Duodenal mucosa (tissue), 2 donors: Measurements from ENCODE around the gene TRIM73.
"Not testable (repeated sequence)": the region's sequence is repeated elsewhere in the genome, so short reads cannot be mapped to it uniquely, and the experiment has no call there.

Experiments used
- H3K27ac ChIP-seq: one replicate; pipeline ENCODE4 v1.7.0; 2013; ENCODE audit warnings: low read depth, low read length
- H3K27me3 ChIP-seq, 2 donors: one replicate each; pipeline ENCODE4 v1.7.0; 2013; ENCODE audit warnings: low read length in 2 of 2, control low read depth in 1 of 2; ENCODE audit not compliant: insufficient read depth in 2 of 2, control insufficient read depth in 1 of 2
- H3K36me3 ChIP-seq, 2 donors: one replicate each; pipeline ENCODE4 v1.7.0; 2013; ENCODE audit warnings: low read length in 2 of 2, control low read depth in 1 of 2; ENCODE audit not compliant: insufficient read depth in 2 of 2, control insufficient read depth in 1 of 2
- H3K4me1 ChIP-seq, 2 donors: one replicate each; pipeline ENCODE4 v1.7.0; 2013; ENCODE audit warnings: low read length in 2 of 2, control low read depth in 1 of 2; ENCODE audit not compliant: insufficient read depth in 2 of 2, control insufficient read depth in 1 of 2
- H3K4me3 ChIP-seq, 2 donors: one replicate each; pipeline ENCODE4 v1.7.0; 2013; ENCODE audit warnings: low read length in 2 of 2, low read depth in 1 of 2
- H3K9ac ChIP-seq, 2 donors: one replicate each; pipeline ENCODE4 v1.7.0; 2013; ENCODE audit warnings: low read length in 2 of 2, low read depth in 1 of 2
- H3K9me3 ChIP-seq, 2 donors: one replicate each; pipeline ENCODE4 v1.7.0; 2013; ENCODE audit warnings: low read length in 2 of 2, control low read depth in 1 of 2; ENCODE audit not compliant: control insufficient read depth in 1 of 2

The TRIM73 gene

DNA sequence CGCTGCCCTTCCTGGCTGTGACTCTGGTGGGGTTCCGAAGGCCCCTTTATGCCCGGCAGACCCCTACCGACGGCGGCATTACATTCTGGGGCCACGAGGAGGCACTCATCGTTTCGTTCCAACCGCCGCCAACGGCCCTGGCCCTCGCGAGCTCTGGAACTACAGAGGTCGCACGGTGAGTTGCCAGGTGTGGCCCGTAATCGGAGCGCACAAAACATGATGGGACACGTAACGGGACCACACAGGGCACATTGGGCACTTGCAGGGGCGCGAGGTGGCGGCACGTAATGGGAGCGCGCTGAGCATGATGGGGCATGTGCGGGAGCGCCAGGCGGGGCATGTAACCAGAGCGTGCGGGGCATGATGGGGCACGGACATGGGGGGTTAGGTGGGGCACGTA is at the start of gene TRIM73:
Gene TRIM73, plus strand, starts transcription at position 301 of the 400 bp plus-strand sequence. CDS start 3,305 bp downstream, outside the sequence.
- H3K4me3 ChIP-seq, H3K27ac ChIP-seq, H3K27me3 ChIP-seq, H3K4me1 ChIP-seq, H3K9me3 ChIP-seq, H3K36me3 ChIP-seq, H3K9ac ChIP-seq: not testable (repeated sequence)

DNA sequence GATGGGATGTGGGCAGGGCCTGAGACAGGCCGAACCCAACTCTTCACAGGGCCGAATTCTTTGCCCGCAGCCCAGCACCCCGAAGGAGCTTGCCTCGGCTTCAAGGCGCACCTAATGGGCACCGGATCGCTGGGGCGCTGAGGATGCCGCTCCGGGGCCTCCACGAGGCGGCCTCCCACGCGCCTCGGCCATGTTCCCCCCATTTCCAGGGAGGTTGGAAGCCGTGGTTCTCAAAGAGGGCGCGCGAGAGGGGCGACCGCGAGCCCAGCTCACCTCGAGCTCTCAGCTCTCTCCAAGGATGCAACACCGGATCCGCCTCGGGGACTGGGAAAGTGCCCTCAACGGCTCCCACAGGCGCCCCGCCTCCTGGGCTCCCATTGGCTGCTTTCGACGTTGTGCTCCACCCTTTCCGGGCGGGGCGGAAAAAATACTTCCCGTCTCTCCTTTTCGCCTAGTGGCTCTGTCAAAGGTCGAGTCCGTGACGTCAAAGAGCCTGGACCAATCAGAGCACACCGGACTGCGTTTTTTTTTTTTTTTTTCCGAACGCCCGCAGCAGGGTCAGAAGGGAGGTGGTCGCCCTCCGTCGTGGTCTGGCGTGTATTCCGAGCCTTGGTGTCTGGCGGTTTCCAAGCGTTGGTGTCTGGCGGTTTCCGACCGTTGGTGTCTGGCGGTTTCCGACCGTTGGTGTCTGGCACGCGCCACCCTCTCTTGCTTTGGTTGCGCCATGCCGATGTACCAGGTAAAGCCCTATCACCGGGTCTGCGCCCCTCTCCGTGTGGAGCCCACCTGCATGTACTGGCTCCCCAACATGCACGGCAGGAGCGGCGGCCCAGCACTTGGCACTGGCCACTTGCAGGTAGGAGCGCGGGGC is 36.5 kb upstream of the TRIM73 start:
- H3K4me1 ChIP-seq, H3K36me3 ChIP-seq, H3K9me3 ChIP-seq, H3K9ac ChIP-seq, H3K27ac ChIP-seq, H3K4me3 ChIP-seq, H3K27me3 ChIP-seq: not testable (repeated sequence)

DNA sequence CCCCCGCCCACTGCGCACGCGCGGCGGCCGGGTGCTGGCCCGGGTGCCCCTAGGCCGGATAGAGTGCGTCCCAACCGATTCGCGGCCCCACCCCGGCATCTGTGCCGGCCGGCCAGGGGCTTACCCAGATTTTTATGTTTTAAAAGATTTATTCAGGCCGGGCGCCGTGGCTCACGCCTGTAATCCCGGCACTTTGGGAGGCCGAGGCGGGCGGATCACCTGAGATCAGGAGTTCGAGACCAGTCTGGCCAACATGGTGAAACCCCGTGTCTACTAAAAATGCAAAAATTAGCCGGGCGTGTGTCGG is 35.9 kb upstream of the TRIM73 start:
- H3K9me3 ChIP-seq, H3K4me3 ChIP-seq, H3K4me1 ChIP-seq, H3K36me3 ChIP-seq, H3K27me3 ChIP-seq, H3K9ac ChIP-seq, H3K27ac ChIP-seq: not testable (repeated sequence)

DNA sequence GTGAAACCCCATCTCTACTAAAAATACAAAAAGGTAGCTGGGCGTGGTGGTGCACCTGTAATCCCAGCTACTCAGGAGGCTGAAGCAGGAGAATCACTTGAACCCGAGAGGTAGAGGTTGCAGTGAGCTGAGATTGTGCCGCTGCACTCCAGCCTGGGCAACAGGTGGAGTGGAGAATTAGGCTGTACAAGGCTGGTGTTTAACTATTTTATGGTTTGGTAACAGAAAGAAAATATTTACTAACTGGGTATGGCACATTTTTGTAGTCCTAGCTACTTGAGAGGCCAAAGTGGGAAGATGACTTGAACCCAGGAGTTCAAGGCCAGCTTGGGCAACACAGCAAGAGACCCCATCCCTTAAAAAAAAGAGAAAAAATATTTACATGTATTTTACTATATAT is 31.4 kb upstream of the TRIM73 start:
- H3K27me3 ChIP-seq, H3K4me1 ChIP-seq, H3K9ac ChIP-seq, H3K4me3 ChIP-seq, H3K27ac ChIP-seq, H3K36me3 ChIP-seq, H3K9me3 ChIP-seq: not testable (repeated sequence)

DNA sequence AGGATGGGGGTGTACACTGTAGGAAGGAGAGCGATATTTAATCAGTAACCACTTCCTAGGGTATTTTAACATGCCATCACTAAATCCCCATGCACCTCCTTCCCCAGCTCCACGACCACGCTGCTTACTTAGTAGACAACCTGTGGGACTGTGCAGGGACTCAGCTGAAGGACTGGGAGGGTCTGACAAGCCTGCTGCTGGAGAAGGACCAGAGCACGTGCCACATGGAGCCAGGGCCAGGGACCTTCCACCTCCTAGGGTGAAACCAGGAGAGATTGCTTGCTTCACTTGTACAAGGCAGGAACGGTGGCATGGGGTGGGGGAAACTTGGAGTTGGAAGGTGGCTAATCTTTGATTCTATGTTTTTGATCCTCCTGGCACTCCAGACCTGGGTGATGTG is 28.8 kb upstream of the TRIM73 start:
- not testable (repeated sequence) for H3K27ac ChIP-seq, H3K9ac ChIP-seq, H3K9me3 ChIP-seq, H3K4me1 ChIP-seq, H3K27me3 ChIP-seq, H3K36me3 ChIP-seq, H3K4me3 ChIP-seq

DNA sequence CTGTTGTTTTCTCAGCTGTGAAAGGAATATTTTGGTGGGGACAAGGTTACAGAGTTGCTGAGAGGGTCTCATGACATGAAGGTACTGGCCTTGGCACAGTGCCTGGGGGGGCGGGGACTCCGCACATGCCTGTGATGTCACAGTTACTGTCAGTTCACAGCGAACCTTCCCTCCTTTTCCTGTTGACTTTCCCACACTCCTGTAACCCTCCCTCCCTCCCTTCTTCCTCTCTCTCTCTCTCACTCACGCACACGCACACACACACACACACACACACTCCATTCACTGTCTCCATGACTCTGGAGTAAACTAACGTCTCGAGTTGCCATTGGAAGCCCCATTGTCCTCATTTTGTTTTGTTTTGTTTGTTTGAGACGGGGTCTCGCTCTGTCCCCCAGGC is 28.1 kb upstream of the TRIM73 start:
- not testable (repeated sequence) for H3K27ac ChIP-seq, H3K9me3 ChIP-seq, H3K4me3 ChIP-seq, H3K4me1 ChIP-seq, H3K36me3 ChIP-seq, H3K9ac ChIP-seq, H3K27me3 ChIP-seq

DNA sequence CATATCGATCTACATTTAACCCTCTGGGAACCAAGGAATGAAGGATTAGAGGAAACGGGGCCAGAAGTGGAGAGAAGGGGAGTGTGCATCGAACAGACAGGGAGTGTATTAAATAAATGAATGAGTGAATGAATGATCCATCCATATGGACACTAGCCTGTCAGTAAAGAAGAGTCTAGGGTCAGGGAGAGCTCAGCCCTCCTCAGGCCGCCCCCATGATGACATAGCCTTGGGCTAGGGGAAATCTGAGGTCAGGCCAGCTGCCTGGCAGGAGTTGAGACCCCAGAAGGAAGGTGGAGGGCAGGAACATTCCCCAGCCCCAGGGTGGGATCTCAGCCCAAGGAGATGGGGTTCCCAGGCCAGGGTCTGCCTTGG is 21.3 kb upstream of the TRIM73 start:
- not testable (repeated sequence) for H3K27ac ChIP-seq, H3K27me3 ChIP-seq, H3K9ac ChIP-seq, H3K36me3 ChIP-seq, H3K9me3 ChIP-seq, H3K4me3 ChIP-seq, H3K4me1 ChIP-seq

DNA sequence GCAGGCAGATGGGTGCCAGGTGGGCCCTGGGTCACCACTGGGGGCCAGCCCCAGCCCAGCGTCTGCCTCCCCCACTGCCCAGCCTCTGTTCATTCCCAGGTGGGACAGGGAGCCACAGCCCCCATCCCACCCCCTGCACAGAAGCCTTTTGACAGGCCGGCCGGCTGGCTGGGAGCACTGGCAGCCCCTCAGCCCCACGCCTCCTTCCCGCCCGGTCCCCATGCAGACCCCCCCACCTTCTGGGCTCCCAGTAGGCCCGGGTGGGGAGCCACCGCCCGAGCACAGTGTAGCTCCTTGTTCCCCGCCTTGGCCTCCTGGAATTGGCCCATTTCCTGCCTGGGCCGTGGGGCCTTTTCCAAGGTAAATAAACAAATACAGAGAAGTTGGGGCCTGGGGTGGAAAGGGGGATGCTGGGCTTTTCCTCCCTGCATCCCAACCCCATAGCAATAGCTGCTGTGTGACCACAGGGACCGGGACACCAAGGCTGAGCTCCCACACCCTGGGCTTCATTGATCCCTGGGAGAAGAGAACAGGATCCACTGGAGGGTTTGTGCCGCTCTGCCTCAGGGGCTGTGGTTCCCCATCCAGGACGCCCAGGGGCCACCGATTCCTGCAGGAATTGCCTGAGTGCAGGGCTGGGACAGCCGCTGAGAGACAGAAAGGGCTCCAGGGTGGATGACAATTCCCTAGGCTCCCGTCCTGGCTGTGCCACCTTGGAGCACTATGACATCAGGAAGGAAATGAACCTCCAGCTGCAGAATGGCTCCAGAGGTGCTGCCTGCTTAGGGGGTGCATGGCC is 20.7 kb upstream of the TRIM73 start:
- not testable (repeated sequence) for H3K27me3 ChIP-seq, H3K9me3 ChIP-seq, H3K4me3 ChIP-seq, H3K9ac ChIP-seq, H3K4me1 ChIP-seq, H3K36me3 ChIP-seq, H3K27ac ChIP-seq

DNA sequence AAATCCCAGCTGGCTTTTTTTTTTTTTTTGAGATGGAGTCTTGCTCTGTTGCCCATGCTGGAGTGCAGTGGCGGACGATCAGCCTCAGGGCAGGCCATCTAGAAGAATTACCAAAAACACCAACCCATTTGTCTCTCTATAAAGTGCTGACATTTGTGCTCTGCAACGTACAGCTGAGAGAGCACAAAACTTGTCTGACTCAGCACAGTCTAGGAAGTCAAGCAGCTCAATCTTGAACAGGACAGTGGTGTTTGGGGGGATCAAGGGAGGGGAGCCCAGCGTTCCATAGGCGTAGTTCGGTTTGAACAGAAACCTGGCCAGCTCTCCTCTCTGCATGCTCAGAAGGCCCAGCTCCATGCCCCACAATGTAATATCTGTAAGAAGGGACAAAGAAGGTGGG is 2.2 kb upstream of the TRIM73 start:
- H3K27ac ChIP-seq, H3K27me3 ChIP-seq, H3K4me1 ChIP-seq, H3K4me3 ChIP-seq, H3K9me3 ChIP-seq, H3K36me3 ChIP-seq, H3K9ac ChIP-seq: not testable (repeated sequence)

DNA sequence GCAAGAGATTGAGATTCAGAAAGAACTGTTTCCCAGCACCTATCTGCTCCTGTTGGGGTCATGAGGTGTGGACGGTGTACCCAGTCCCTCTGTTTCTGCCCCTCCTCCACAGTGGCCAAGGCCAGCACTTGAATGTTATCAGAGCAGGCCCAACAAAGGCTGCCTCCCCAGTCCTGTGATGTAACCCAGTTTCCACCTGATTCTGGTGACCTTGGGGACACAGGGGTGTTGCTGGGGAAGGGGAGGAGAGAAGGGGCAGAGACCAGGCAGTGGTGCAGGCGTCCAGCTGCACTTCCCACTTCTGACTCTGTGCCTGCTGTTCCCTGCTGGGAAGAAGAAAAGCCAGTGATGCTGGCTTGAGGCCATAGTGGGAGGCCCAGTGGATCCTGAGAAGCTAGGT is 2.4 kb downstream of the TRIM73 start:
- not testable (repeated sequence) for H3K4me3 ChIP-seq, H3K4me1 ChIP-seq, H3K9ac ChIP-seq, H3K27me3 ChIP-seq, H3K36me3 ChIP-seq, H3K9me3 ChIP-seq, H3K27ac ChIP-seq
